Esophagus muscularis mucosa (tissue), 4 donors: Measurements from ENCODE around the gene ARID4B. TPM values are rescaled to one million over a fixed set of nuclear protein-coding genes. Genes with fewer than 3 reads are reported as not detected.
"Not testable (repeated sequence)": the region's sequence is repeated elsewhere in the genome, so short reads cannot be mapped to it uniquely, and the experiment has no call there.

Experiments used
- DNase-seq: peaks from one replicate; pipeline ENCODE4 v3.0.0-alpha.2; 2017; ENCODE audit errors: extremely low spot score
- H3K27ac ChIP-seq, 4 donors: fragments of 200-600 bp; sonication (generic); replicated peaks in 1 of 4; 1 replicate in 3 of 4; 2 replicates in 1 of 4; pipeline ENCODE4 v1.5.1; 2016 to 2019; ENCODE audit warnings: mild to moderate bottlenecking in 1 of 4
- H3K27me3 ChIP-seq, 4 donors: fragments of 200-600 bp; sonication (generic); one replicate each; pipeline versions ENCODE4 v1.5.1 to v1.6.0; 2016 to 2019
- H3K36me3 ChIP-seq, 4 donors: fragments of 200-600 bp; sonication (generic); one replicate each; pipeline ENCODE4 v1.5.1; 2016 to 2019
- H3K4me1 ChIP-seq, 4 donors: fragments of 200-600 bp; sonication (generic); one replicate each; pipeline ENCODE4 v1.5.1; 2016 to 2019
- H3K4me3 ChIP-seq, 4 donors: fragments of 200-600 bp; sonication (generic); 1 replicate in 2 of 4; 2 replicates in 2 of 4; pipeline ENCODE4 v1.5.1; 2016 to 2019; ENCODE audit warnings: mild to moderate bottlenecking in 4 of 4, moderate library complexity in 1 of 4
- H3K9me3 ChIP-seq, 4 donors: fragments of 200-600 bp; sonication (generic); 1 replicate in 3 of 4; 2 replicates in 1 of 4; pipeline ENCODE4 v1.5.1; 2016 to 2019
- EP300 ChIP-seq: sonication (generic); formaldehyde crosslinking; IDR thresholded peaks from one replicate; pipeline ENCODE4 v1.6.1; 2017; ENCODE audit warnings: antibody characterized with exemption
- POLR2A ChIP-seq: fragments of 450-650 bp; IDR thresholded peaks from one replicate; pipeline ENCODE4 v1.6.1; 2017; ENCODE audit warnings: antibody characterized with exemption, moderate library complexity, mild to moderate bottlenecking, low read depth
- POLR2AphosphoS5 ChIP-seq, 2 donors: sonication (generic); formaldehyde crosslinking; IDR thresholded peaks; one replicate each; pipeline ENCODE4 v1.6.1; 2017; ENCODE audit warnings: antibody characterized with exemption in 2 of 2
- WGBS: methylation state at CpG from one replicate; pipeline ENCODE4 v1.1.5; 2018; 5-methylcytosine and 5-hydroxymethylcytosine counted together
- intact Hi-C: fragments of 100-400 bp; cut with DNase I; formaldehyde crosslinking; loops from one replicate; pipeline ENCODE4 v1.15.1; 2023
- total RNA-seq, 4 donors: library from RNA; depleted of rRNA; stranded (reverse); fragments of >200 nt; gene quantifications; one replicate each; pipeline versions ENCODE4 v1.1.0 to v1.2.1, GENCODE V29; 2016
- TF ChIP-seq, protein P1 (sequence below), 3 experiments: fragments of 200-600 bp in 2 of 3; fragments of 450-650 bp in 1 of 3; sonication (generic) in 2 of 3; IDR thresholded peaks; one replicate each; pipeline ENCODE4 v1.5.1; 2017 to 2019; ENCODE audit warnings: antibody characterized with exemption in 3 of 3, mild to moderate bottlenecking in 2 of 3, moderate library complexity in 1 of 3

The ARID4B gene
- total RNA-seq, 4 donors from 2014 or later = 23.0 to 38.2 (median 29.2) TPM

- intact Hi-C loops = no loop called here
- Histone ChIP-seq H3K27me3 (no peaks in the 10 kb centered on the region), H3K9me3 (no peaks in the 10 kb centered on the region), H3K4me3 (no peak overlapping the region), H3K36me3 (peaks cover 0 to 8% (median 3%) of the 10 kb centered on the region in 4 donors), H3K27ac (no peak overlapping the region), H3K4me1 (peaks cover 23 to 72% (median 50%) of the 10 kb centered on the region in 4 donors)
- TF ChIP-seq, protein P1, sequence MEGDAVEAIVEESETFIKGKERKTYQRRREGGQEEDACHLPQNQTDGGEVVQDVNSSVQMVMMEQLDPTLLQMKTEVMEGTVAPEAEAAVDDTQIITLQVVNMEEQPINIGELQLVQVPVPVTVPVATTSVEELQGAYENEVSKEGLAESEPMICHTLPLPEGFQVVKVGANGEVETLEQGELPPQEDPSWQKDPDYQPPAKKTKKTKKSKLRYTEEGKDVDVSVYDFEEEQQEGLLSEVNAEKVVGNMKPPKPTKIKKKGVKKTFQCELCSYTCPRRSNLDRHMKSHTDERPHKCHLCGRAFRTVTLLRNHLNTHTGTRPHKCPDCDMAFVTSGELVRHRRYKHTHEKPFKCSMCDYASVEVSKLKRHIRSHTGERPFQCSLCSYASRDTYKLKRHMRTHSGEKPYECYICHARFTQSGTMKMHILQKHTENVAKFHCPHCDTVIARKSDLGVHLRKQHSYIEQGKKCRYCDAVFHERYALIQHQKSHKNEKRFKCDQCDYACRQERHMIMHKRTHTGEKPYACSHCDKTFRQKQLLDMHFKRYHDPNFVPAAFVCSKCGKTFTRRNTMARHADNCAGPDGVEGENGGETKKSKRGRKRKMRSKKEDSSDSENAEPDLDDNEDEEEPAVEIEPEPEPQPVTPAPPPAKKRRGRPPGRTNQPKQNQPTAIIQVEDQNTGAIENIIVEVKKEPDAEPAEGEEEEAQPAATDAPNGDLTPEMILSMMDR (IDR thresholded peaks at IDR 0.05) = no peak
- TF ChIP-seq POLR2A = no peak
- TF ChIP-seq POLR2AphosphoS5 (IDR thresholded peaks at IDR 0.05) = no peak
- no peak for TF ChIP-seq EP300
- WGBS = 51% methylated on average over 4 of the region's 4 CpGs
- DNase-seq = no peak
These were observed 13.9 kb downstream of the ARID4B start for GRCh38 chr1:235313931-235314678.

DNA sequence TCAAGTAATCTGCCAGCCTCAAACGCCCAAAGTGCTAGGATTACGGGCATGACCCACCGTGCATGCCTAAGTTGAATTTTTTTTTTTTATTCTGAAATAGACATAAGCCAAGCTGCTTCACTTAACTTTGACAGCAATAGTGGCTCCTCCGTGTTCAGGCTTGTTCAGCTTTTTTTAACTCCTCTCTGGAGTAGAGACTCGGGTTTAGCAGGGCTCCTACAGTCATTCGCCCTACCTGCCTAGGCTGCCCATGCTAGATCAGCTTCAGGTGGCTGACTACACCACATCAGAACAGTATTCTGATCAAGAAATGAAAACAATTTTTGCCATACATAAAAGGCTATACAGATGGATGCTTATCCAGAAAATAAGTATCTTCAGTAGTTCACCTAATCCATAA is 14.7 kb downstream of the ARID4B start:
- H3K36me3 ChIP-seq = peaks cover 0 to 2% (median under 1%) of the 10 kb centered on the region in 4 donors
- no peaks in the 10 kb centered on the region for H3K27me3 ChIP-seq
- 68% methylated on average over 6 of the region's 6 CpGs for WGBS
- TF ChIP-seq POLR2AphosphoS5 (IDR thresholded peaks at IDR 0.05) (no peak), POLR2A (no peak), EP300 (no peak)
- TF ChIP-seq, protein P1 (IDR thresholded peaks at IDR 0.05) = no peak
- peaks cover 23 to 65% (median 51%) of the 10 kb centered on the region in 4 donors for H3K4me1 ChIP-seq
- no peaks in the 10 kb centered on the region for H3K9me3 ChIP-seq
- H3K27ac ChIP-seq = no peak overlapping the region
- no peak overlapping the region for H3K4me3 ChIP-seq
- intact Hi-C loops = no loop called here
- no peak for DNase-seq

DNA sequence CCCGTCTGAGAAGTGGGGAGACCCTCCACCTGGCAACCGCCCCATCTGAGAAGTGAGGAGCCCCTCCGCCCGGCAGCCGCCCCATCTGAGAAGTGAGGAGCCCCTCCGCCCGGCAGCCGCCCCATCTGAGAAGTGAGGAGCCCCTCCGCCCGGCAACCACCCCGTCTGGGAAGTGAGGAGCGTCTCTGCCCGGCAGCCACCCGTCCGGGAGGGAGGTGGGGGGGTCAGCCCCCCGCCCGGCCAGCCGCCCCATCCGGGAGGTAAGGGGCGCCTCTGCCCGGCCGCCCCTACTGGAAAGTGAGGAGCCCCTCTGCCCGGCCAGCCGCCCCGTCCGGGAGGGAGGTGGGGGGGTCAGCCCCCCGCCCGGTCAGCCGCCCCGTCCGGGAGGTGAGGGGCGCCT is 18.8 kb downstream of the ARID4B start:
- intact Hi-C loops, H3K27ac ChIP-seq, H3K4me3 ChIP-seq, DNase-seq, H3K27me3 ChIP-seq, H3K36me3 ChIP-seq, H3K9me3 ChIP-seq: not testable (repeated sequence)
- H3K4me1 ChIP-seq = peaks cover 27 to 79% (median 67%) of the 10 kb centered on the region in 4 donors
- 98% methylated on average over 16 of the region's 32 CpGs for WGBS

DNA sequence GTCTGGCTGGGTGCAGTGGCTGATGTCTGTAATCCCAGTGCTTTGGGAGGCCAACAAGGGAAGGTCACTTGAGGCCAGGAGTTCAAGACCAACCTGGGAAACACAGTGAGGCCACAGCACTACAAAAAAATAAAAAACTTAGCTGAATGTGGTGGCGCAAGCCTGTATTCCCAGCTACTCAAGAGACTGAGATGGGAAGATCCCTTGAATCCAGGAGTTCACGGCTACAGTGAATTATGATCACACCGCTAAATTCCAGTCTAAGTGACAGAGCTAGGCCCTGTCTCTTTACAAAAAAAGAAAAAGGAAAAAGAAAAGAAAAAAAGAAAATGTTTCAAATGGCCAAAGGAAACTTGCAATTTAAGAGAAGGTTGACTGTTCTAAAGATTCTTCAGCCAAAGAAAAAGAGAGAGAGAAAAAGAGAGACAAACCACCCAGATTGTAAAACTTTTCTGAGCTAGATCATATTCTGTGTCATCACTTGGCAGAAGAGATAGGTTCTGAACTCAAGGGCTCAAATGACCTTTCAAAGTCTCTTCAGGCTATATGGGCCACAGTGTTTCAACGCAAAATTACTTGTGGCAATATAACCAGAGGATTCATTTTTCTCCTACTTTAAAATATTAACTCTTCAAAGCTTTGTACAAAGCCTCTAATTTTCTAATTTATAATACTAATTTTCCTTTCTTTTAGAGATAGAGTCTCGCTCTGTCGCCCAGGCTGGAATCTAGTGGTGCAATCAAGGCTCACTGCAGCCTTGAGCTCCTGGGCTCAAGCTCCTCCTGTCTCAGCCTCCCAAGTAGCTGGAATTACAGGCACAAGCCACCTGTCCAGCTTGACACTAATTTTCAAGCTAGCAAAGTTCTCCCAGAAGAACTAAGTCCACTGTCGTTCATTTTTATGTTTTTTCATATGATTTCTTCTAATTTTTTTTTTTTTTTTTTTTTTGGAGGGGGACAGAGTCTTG is 20.5 kb downstream of the ARID4B start:
- 88% methylated on average over 7 of the region's 7 CpGs for WGBS
- Histone ChIP-seq H3K27ac (peak overlapping the region in 1 of 4 donors; percentile 5), H3K4me1 (peaks cover 22 to 70% (median 63%) of the 10 kb centered on the region in 4 donors), H3K36me3 (no peaks in the 10 kb centered on the region), H3K27me3 (no peaks in the 10 kb centered on the region), H3K9me3 (no peaks in the 10 kb centered on the region), H3K4me3 (no peak overlapping the region)
- TF ChIP-seq EP300 (no peak), POLR2A (no peak), POLR2AphosphoS5 (IDR thresholded peaks at IDR 0.05) (no peak)
- TF ChIP-seq, protein P1 (IDR thresholded peaks at IDR 0.05) = no peak
- intact Hi-C loops = no loop called here
- no peak for DNase-seq
